Endodermal cell (in vitro differentiated cells): ENCODE data around the gene NEUROG3. TPM values are rescaled to one million over a fixed set of nuclear protein-coding genes. Genes with fewer than 3 reads are reported as not detected.

Source experiments
- DNase-seq: peaks from one replicate; pipeline ENCODE4 v3.0.0-alpha.2; 2017
- H3K27ac ChIP-seq: 2 replicates; pipeline ENCODE4 v1.5.1; 2013; ENCODE audit warnings: mild to moderate bottlenecking, low read depth, low read length, moderate library complexity
- H3K27me3 ChIP-seq: 2 replicates; pipeline ENCODE4 v1.6.1; 2013; ENCODE audit warnings: mild to moderate bottlenecking, low read length, moderate library complexity; ENCODE audit not compliant: insufficient read depth, control insufficient read depth, poor library complexity, severe bottlenecking
- H3K36me3 ChIP-seq: 2 replicates; pipeline ENCODE4 v1.7.0; 2013; ENCODE audit warnings: mild to moderate bottlenecking, low read length, moderate library complexity; ENCODE audit not compliant: control insufficient read depth, insufficient read depth
- H3K4me1 ChIP-seq: one replicate; pipeline ENCODE4 v1.7.0; 2013; ENCODE audit warnings: low read length; ENCODE audit not compliant: control insufficient read depth, insufficient read depth
- H3K4me3 ChIP-seq: 2 replicates; pipeline ENCODE4 v1.5.1; 2013; ENCODE audit warnings: mild to moderate bottlenecking, low read length, moderate library complexity
- H3K9ac ChIP-seq: 2 replicates; pipeline ENCODE4 v1.6.1; 2013; ENCODE audit warnings: mild to moderate bottlenecking, low read length, moderate library complexity; ENCODE audit not compliant: poor library complexity, severe bottlenecking; ENCODE audit errors: extremely low read depth
- H3K9me3 ChIP-seq: 2 replicates; pipeline ENCODE4 v1.6.1; 2013; ENCODE audit warnings: mild to moderate bottlenecking, low read length, moderate library complexity; ENCODE audit not compliant: control insufficient read depth
- H3K27ac Mint-ChIP-seq: 2 replicates; pipeline ENCODE4 v1.8.0; 2020; ENCODE audit warnings: mixed read lengths
- H3K27me3 Mint-ChIP-seq: 2 replicates; pipeline ENCODE4 v1.8.0; 2021; ENCODE audit warnings: mild to moderate bottlenecking, mixed read lengths; ENCODE audit not compliant: insufficient read depth
- H3K36me3 Mint-ChIP-seq: 2 replicates; pipeline ENCODE4 v1.8.0; 2020; ENCODE audit warnings: low read depth, mixed read lengths
- H3K4me1 Mint-ChIP-seq: 2 replicates; pipeline ENCODE4 v1.8.0; 2020; ENCODE audit warnings: mixed read lengths
- H3K4me3 Mint-ChIP-seq: 2 replicates; pipeline ENCODE4 v1.8.0; 2020; ENCODE audit warnings: mild to moderate bottlenecking, moderate library complexity, mixed read lengths
- H3K9me3 Mint-ChIP-seq: 2 replicates; pipeline ENCODE4 v1.8.0; 2020; ENCODE audit warnings: mild to moderate bottlenecking, mixed read lengths
- WGBS, 2 experiments: methylation state at CpG; one replicate each; pipeline versions ENCODE4 v1.1.5 to v1.1.7; 2013; ENCODE audit warnings: missing lambda C conversion rate in 2 of 2, mixed read lengths in 1 of 2; ENCODE audit not compliant: insufficient coverage in 1 of 2, insufficient read length in 1 of 2; 5-methylcytosine and 5-hydroxymethylcytosine counted together
- total RNA-seq, 2 donors: library from RNA; stranded (reverse); fragmentation: NEBNext Ultra II Directional in 1 of 2; extraction: Animal tissue kit (Norgen Biotek cat#: 25700) in 1 of 2; gene quantifications; 2 replicates in 1 of 2; 3 replicates in 1 of 2; pipeline ENCODE4 v1.2.1, GENCODE V29; 2021
- TF ChIP-seq, protein P1 (sequence below): fragments of 200-600 bp; sonication (generic); conservative IDR thresholded peaks from 2 replicates; pipeline ENCODE4 v1.5.0; 2021; ENCODE audit warnings: antibody characterized with exemption, mild to moderate bottlenecking

Gene NEUROG3
- total RNA-seq, 2 donors from 2014 or later, result not detected

DNA sequence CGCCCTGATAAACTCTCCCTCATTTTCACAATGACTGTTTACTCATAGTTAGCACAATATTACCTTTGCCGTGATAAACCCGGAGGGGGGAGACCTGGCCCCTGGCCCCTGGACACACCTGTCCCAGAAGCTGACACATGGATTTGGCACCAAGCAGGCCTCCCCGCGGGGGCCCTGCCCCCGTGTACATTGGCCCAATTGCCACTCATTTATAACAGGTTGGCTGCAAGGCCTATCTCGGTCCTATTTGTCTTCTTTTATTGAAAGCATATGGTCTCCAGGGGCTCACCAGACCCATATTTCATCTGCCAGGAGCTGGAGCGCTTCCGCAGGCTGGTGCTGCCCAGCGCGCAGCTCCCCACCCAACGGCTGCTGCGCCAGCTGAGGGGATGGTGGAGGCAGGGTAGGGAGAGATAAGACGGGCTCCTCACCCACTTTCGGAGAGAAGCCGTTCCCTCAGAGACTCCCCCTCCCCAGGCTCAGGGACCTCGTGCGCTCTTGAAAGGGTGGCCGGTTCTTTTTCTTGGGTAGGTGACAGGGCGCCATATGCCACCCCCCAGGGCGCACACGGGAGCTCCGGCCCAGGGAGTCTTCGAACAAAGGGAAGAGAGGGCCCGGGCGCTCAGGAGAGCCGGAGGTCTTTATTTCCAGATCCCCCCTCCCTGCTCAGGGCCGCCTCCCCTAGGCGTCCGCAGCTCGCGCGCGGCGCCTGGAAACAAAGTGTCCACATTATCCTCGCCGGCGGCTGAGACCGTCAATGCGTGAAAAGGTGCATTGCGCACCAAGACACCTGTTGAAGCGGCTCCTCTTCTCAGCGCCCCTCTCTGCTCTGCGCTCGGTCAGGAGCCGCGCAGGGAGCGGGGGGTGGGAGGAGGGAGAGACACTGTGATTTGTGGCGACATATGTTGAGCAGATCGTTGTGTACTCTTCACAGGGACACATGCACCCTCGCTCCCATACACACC is 4.3 kb upstream of the NEUROG3 start:
- peak; percentile 60 for DNase-seq
- no peaks in the 10 kb centered on the region for H3K4me1 ChIP-seq
- H3K4me3 Mint-ChIP-seq, result peak overlapping the region; percentile 16
- H3K9me3 Mint-ChIP-seq, result no peaks in the 10 kb centered on the region
- H3K9ac ChIP-seq, result no peak overlapping the region
- no peaks in the 10 kb centered on the region for H3K9me3 ChIP-seq
- peaks cover 99% of the 10 kb centered on the region for H3K27me3 ChIP-seq
- H3K4me1 Mint-ChIP-seq, result peaks cover 30% of the 10 kb centered on the region
- WGBS, 2 experiments, result 0 to 2% methylated on average over 9 to 51 of the region's 51 CpGs
- no peak overlapping the region for H3K27ac Mint-ChIP-seq
- no peaks in the 10 kb centered on the region for H3K36me3 Mint-ChIP-seq
- H3K4me3 ChIP-seq, result no peak overlapping the region
- TF ChIP-seq, protein P1, sequence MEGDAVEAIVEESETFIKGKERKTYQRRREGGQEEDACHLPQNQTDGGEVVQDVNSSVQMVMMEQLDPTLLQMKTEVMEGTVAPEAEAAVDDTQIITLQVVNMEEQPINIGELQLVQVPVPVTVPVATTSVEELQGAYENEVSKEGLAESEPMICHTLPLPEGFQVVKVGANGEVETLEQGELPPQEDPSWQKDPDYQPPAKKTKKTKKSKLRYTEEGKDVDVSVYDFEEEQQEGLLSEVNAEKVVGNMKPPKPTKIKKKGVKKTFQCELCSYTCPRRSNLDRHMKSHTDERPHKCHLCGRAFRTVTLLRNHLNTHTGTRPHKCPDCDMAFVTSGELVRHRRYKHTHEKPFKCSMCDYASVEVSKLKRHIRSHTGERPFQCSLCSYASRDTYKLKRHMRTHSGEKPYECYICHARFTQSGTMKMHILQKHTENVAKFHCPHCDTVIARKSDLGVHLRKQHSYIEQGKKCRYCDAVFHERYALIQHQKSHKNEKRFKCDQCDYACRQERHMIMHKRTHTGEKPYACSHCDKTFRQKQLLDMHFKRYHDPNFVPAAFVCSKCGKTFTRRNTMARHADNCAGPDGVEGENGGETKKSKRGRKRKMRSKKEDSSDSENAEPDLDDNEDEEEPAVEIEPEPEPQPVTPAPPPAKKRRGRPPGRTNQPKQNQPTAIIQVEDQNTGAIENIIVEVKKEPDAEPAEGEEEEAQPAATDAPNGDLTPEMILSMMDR, result no peak
- H3K27ac ChIP-seq, result no peak overlapping the region
- no peaks in the 10 kb centered on the region for H3K36me3 ChIP-seq
- H3K27me3 Mint-ChIP-seq, result peaks cover 97% of the 10 kb centered on the region

DNA sequence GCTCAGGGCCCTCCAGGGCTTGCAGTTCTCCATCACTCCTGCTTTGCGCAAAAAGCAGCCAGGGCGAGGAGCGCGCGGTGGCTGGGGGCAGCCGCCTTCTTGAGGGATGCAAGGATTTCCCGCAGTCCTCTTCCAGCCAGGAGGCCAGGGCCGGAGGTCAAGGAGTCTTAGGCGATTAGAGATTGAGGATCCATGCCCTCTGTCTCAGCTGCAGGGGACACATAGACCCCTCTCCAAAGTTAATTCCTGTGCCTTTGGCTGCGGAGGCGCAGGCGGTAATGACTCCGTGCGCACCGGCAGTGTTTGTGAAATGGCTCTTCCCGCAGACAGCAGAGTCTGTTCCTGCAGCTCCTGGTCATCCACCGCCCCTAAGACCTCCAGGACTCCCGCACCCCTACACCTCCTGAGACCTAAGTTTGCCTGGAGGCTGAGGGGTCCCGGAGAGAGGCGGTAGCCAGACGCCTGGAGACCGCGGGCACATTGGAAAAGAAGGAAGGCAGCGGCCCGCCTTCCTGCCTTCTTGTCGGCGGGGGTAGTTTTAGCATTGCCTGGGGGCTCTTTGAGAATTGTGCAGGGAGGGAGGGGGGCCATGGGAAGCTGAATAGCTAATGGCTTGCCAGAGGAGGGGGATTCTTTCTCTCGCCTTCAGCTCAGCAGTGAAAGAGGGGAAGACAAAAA is 3.3 kb upstream of the NEUROG3 start:
- Histone ChIP-seq H3K36me3 (no peaks in the 10 kb centered on the region), H3K9ac (no peak overlapping the region), H3K27ac (no peak overlapping the region), H3K4me3 (no peak overlapping the region), H3K9me3 (no peaks in the 10 kb centered on the region), H3K27me3 (peaks cover 100% of the 10 kb centered on the region), H3K4me1 (peaks cover 4% of the 10 kb centered on the region)
- Mint-ChIP-seq H3K27ac (no peak overlapping the region), H3K36me3 (no peaks in the 10 kb centered on the region), H3K27me3 (peaks cover 99% of the 10 kb centered on the region), H3K4me1 (peaks cover 35% of the 10 kb centered on the region), H3K4me3 (peak overlapping the region; percentile 14), H3K9me3 (no peaks in the 10 kb centered on the region)
- TF ChIP-seq, protein P1, result no peak
- peak; percentile 53 for DNase-seq
- 2 to 3% methylated on average over 15 to 28 of the region's 28 CpGs for WGBS, 2 experiments

DNA sequence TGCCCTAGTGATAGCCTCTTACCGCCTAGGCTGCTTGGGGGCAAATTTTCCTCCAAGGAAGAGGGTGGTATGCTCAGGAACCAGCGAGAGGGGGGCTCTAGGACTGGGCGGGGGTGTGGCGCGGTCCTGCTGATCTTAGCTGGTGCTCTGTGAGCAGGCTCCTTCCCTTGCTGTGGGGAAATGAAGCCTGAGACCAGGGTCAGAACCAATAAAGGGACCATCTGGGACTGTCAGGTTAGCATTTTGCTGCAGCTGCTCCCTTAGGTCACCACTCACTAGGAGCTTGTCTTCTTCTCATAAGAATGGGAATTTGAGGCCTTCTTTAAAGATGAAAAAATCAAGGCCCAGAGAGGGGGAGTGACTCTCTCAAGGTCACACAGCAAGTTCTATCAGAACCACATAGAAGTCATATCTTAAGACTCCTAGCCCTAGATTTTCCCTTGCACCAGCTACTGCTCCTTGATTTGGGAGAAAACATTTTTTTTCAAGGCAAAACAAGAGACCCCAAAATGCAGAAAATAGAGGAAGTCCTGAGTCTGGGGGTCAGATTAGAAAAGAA is 2.0 kb upstream of the NEUROG3 start:
- Histone ChIP-seq H3K27ac (no peak overlapping the region), H3K4me3 (peak overlapping the region; percentile 2), H3K36me3 (no peaks in the 10 kb centered on the region), H3K9ac (no peak overlapping the region), H3K4me1 (peaks cover 4% of the 10 kb centered on the region), H3K9me3 (no peaks in the 10 kb centered on the region), H3K27me3 (peaks cover 100% of the 10 kb centered on the region)
- H3K4me3 Mint-ChIP-seq, result peak overlapping the region; percentile 48
- H3K4me1 Mint-ChIP-seq, result peaks cover 36% of the 10 kb centered on the region
- H3K27ac Mint-ChIP-seq, result no peak overlapping the region
- peaks cover 99% of the 10 kb centered on the region for H3K27me3 Mint-ChIP-seq
- TF ChIP-seq, protein P1, result no peak
- H3K36me3 Mint-ChIP-seq, result no peaks in the 10 kb centered on the region
- WGBS, 2 experiments, result 5% methylated on average over 4 to 5 of the region's 5 CpGs
- DNase-seq, result no peak
- H3K9me3 Mint-ChIP-seq, result no peaks in the 10 kb centered on the region
